Esophagus squamous epithelium (tissue), 4 donors: ENCODE results near the gene CRTC3.

Source experiments
- CTCF ChIP-seq, 6 experiments: fragments of 450-650 bp in 4 of 6; fragments of 200-600 bp in 2 of 6; sonication (generic) in 2 of 6; IDR thresholded peaks; one replicate each; pipeline ENCODE4 v1.5.1; 2016 to 2019; ENCODE audit warnings: antibody characterized with exemption in 6 of 6, mild to moderate bottlenecking in 4 of 6, moderate library complexity in 4 of 6
- POLR2A ChIP-seq, 4 donors: fragments of 450-650 bp; IDR thresholded peaks; one replicate each; pipeline ENCODE4 v1.6.1; 2017; ENCODE audit warnings: antibody characterized with exemption in 4 of 4, mild to moderate bottlenecking in 4 of 4, moderate library complexity in 3 of 4

- no peak for TF ChIP-seq CTCF (IDR thresholded peaks at IDR 0.05)
- no peak for TF ChIP-seq POLR2A (IDR thresholded peaks at IDR 0.05)
Observed at GRCh38 chr15:90520365-90520764, 9.4 kb upstream of the CRTC3 start.
